Central memory CD4-positive, alpha-beta T cell (primary cell): ENCODE results near the gene CHRNA3.
"Not testable (repeated sequence)": the region's sequence is repeated elsewhere in the genome, so short reads cannot be mapped to it uniquely, and the experiment has no call there.

Source experiments
- DNase-seq: peaks from one replicate; pipeline ENCODE4 v3.0.0; 2022

The CHRNA3 gene

GRCh38 chr15:78616506-78616905 lies 4.3 kb downstream of the CHRNA3 start:
- no peak for DNase-seq

DNA sequence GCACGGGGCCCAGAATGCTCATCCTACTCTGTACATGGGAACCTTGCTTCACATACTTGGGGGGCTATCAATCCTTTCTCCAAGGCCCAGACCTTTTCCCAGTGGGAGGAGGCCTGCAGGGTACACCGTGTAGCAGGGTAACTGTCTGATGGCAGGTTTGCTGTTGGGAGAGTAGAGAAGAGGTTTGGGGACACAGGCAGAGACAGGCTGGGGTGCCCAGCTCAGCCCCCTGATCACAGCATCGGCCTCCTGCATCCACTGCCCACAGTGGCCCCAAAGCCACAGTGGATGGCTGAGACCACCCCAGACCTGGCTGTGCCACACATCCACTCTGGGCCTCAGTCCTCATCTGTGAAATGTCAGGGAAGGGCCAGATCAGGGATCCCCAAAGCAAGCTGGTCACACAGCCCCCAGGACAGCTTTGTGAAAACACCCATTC lies 5.6 kb downstream of the CHRNA3 start:
- DNase-seq, result no peak

GRCh38 chr15:78614021-78614420 lies 6.8 kb downstream of the CHRNA3 start:
- DNase-seq, result no peak

- not testable (repeated sequence) for DNase-seq
These were observed 11.2 kb downstream of the CHRNA3 start for GRCh38 chr15:78609551-78609950.

GRCh38 chr15:78605680-78606079 lies 15.1 kb downstream of the CHRNA3 start:
- DNase-seq, result no peak

DNA sequence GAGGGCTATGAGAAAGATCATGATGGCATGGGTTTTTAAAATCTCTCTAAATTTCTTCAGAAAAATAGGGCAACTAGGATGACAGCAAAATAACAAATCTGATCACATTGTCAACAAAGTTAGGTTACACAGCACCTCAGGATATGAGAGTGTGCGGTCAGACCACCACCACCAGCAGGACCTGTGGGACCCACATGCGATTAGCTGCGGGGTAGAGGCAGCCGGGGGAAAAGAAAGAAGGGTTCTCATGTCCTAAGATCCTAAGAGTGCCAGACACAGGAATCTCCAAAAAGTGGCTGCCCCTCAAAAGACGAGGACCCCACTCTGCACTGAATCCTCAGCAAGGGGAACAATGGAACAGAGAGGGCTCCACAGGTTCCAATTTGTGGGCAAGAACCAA lies 15.6 kb downstream of the CHRNA3 start:
- no peak for DNase-seq

DNA sequence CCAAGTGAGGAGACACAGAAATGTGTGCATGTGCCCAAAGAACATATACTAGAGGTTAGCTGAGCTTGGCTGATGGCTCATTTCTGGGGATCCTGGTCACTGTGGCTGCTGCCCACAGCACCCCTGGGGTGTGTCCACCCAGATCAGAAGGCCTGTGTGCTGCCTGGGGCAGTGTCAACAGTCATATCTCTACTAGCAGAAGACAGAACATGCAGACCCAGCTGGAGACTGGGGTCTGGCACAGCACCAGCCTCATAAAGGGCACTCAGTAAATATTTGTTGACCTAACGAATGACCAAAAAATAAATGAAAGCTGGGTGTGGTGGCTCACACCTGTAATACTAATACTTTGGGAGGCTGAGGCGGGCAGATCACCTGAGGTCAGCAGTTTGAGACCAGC lies 16.4 kb downstream of the CHRNA3 start:
- no peak for DNase-seq

GRCh38 chr15:78603467-78603866 lies 17.3 kb downstream of the CHRNA3 start:
- no peak for DNase-seq

- DNase-seq, result no peak
These were observed 21.6 kb downstream of the CHRNA3 start for GRCh38 chr15:78599189-78599588.

- DNase-seq, result no peak
These were observed 22.4 kb downstream of the CHRNA3 start for GRCh38 chr15:78598348-78598747.

DNA sequence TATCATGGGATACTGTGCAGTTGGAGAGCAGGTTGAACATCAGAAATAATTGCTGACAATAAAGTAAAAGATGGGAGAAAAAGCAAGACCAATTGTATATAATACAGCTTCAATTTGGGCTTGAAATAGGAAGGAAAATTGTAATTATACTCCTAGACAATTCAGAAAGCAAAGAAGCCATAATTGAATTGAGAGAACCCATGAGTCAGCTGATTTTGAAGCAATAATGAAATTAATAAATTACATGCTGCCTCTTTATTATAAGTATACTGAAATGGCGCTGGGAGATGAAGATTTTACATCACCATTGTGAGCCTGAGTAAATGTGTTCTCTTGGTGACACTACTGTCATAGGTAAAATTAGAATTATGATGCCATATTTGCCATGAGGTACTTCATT lies 23.2 kb downstream of the CHRNA3 start:
- no peak for DNase-seq

DNA sequence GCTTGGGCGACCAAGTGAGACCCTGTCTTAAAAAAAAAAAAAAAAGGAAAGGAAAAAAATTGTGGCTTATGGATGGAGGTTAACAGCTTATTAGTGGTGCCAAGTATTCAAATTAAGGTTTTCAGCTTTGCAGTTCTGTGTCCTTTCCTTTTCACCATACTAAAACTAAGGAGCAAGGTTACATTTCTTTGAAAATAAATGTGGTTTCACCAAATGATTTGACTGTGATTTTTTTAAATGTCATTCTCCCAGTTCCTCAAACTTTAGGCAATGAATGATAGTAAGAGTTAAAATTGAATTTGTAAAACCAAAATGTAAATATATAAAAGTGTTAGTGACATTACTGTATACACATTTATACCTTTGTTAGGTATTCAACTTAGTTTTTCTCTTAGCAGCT lies 45.9 kb downstream of the CHRNA3 start:
- DNase-seq, result no peak

GRCh38 chr15:78573416-78573815 lies 47.4 kb downstream of the CHRNA3 start:
- no peak for DNase-seq

DNA sequence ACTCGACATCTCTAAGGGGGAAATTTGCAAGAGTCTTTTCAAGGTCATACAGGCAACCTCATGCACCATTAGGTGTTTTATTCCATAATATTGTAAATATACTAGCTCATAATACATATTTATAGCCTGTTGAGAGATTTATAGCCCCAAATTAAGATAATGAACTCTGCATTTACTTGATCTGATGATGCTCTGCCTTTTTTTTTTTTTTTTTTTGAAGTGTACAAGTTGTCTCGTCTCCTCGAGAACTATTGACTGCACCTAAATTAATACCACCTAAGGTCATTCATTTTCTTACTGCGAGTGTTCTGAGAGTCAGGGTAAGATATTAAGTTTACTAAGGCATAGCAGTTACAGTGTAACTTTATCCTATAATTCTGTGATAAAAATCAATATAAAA lies 49.4 kb downstream of the CHRNA3 start:
- no peak for DNase-seq

GRCh38 chr15:78570710-78571109 lies 50.1 kb downstream of the CHRNA3 start:
- DNase-seq, result no peak

DNA sequence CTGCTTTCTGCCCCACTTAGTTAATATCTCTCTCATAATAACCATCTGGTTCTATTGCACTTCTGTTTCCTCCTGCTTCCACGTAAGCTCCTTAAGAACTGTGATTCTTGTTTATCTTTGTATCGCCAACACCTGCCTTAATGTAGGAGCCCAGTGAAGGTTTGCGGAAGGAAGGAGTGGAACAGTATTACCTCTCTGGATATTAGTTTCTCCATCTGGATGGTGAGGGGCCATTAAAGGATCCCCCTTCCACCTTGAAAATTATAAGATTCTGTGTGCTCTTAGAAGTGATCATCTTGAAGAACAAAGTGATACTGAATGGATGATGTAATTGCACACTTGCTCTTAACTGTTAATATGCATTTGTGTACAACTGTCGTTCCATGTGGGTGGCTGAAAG lies 53.3 kb downstream of the CHRNA3 start:
- DNase-seq, result no peak

DNA sequence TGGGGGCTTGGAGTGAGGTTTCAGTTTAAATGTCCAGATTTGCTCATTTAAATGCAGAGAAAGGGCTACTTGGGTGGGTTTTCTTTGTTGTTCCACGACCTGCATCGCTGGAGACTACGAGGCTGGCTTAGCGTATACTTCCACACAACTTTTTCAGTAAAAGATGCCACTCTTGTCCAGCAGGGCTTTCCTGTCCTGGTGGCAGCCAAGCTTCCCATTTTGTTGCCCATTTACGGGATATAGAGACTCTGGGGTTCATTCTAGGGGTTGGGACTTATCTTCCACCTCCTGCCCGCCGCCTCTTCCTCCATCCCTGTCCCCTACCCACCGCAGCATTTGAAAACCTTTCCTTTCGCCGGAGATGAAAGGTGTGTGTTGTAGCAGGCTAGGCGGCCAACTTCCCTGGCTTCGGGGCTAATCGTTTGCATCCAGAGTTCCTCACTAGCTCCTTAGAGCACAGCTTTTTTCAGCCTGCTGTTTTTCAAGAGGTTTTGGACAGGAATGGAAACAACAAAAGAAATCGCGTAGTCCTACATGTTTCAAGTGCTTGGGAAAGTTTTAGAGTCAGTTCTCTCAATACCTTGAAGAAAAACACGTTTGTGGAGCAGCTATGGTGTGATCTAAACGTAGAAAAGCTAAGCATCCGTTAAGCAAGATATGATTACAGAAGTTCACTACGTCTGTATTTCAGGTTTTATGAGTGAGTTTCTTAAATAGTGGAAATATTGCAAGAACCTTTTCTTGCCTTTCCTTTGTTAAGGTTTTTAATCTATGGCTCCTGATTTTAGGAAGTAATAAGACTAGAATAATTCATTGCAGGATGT lies 54.6 kb downstream of the CHRNA3 start:
- DNase-seq, result no peak

GRCh38 chr15:78565097-78565950 lies 55.5 kb downstream of the CHRNA3 start, which contains the start of gene CHRNA5:
Gene CHRNA5 (plus strand): TSS chr15:78565520. CDS start chr15:78565720, 200 bp downstream.
- peak; percentile 31 for DNase-seq

DNA sequence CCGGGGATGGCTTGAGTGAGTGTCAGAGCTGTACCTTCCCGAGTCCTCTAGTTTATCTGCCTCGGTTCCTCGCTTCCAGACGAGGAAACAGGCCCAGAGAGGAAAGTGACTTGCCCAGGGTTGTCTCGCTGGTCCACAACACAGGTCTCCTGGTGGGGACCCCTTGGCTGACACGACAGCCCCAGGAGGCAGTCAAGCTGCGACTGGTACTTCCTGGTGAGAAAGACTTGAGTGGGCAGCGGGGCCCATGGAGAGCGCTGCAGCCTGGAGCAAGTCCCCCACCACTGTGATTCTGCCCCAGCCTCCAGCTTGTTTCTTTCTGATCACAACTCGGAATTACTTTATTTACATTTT lies 56.1 kb downstream of the CHRNA3 start:
- DNase-seq, result no peak

- DNase-seq, result no peak
These were observed 57.7 kb downstream of the CHRNA3 start for GRCh38 chr15:78563092-78563491.

DNA sequence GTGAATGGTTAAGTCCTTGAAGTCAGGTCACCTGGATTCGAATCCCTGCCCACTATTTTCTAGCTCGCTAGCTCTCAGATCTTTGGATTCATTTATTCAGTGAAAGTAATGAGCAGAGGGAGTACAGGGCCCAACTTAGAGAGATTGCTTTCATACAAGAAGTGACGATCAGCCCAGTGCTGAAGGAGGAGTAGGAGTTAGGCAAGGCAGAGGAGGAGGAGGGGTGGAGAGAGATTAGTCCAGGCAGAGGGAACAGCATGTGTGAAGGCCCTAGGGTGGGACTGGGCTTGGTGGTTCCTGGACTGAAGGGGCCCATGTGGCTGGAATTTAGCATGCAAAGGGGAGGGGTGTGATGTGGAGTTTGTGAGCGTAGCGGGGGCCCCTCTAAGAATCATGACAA lies 59.3 kb downstream of the CHRNA3 start:
- DNase-seq, result no peak

DNA sequence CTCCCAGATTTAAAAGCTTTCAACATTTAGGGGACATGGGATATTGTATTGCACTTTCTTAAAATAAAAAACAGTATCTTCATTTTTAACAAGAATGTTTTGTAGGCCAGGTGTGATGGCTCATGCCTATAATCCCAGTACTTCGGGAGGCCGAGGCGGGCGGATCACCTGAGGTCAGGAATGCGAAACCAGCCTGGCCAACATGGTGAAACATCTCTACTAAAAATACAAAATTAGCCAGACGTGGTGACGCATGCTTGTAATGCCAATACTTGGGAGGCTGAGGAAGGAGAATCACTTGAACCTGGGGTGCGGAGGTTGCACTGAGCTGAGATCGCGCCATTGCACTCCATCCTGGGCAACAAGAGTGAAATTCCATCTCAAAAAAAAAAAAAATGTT lies 60.6 kb downstream of the CHRNA3 start:
- DNase-seq, result not testable (repeated sequence)

GRCh38 chr15:78552597-78552996 lies 68.2 kb downstream of the CHRNA3 start:
- DNase-seq, result no peak

DNA sequence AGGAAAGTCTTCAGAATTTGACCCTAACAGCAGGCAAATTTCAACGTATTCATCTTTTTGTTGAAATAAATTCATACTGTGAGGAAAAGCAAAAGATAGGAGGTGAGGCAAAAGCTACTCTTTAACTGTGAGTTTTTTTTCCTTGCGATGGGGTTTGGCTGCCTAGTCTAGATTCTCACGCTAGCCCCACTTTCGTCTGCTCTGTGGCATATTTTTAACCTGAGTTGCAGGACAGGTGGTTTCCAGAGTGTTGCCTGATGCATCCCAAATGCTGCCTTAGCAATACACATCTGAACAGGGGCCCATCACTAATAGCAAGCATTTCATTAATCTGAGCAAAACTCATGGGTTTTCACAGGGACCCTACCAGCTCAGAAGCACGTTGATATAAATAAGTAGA lies 68.9 kb downstream of the CHRNA3 start:
- no peak for DNase-seq
